Measurements from ENCODE around the gene POLK.
"Not testable (repeated sequence)": the region's sequence is repeated elsewhere in the genome, so short reads cannot be mapped to it uniquely, and the experiment has no call there.

The POLK gene

GRCh38 chr5:75550597-75550996 is 38.9 kb downstream of the POLK start:
- Histone ChIP-seq H3K4me3 (ENCODE audit: low read length) (no peak overlapping the region), H3K27me3 (replicated peaks; ENCODE audit: control insufficient read depth, insufficient read depth, low read length) (no peaks in the 10 kb centered on the region), H3K36me3 (ENCODE audit: control insufficient read depth, insufficient read depth, low read length, severe bottlenecking) (peaks cover 65% of the 10 kb centered on the region), H3K9me3 (ENCODE audit: control insufficient read depth, low read length) (no peaks in the 10 kb centered on the region), H3K9ac (ENCODE audit: low read length) (no peak overlapping the region), H3K4me1 (ENCODE audit: control insufficient read depth, insufficient read depth, low read length) (no peaks in the 10 kb centered on the region)
- DNase-seq (ENCODE audit: low read depth), result no peak

GRCh38 chr5:75551471-75551870 is 39.8 kb downstream of the POLK start:
- H3K4me3 ChIP-seq (ENCODE audit: low read length), result peak overlapping the region; percentile 20
- DNase-seq (ENCODE audit: low read depth), result no peak
- no peaks in the 10 kb centered on the region for H3K9me3 ChIP-seq (ENCODE audit: control insufficient read depth, low read length)
- H3K9ac ChIP-seq (ENCODE audit: low read length), result no peak overlapping the region
- H3K4me1 ChIP-seq (ENCODE audit: control insufficient read depth, insufficient read depth, low read length), result no peaks in the 10 kb centered on the region
- no peaks in the 10 kb centered on the region for H3K27me3 ChIP-seq (replicated peaks; ENCODE audit: control insufficient read depth, insufficient read depth, low read length)
- peaks cover 67% of the 10 kb centered on the region for H3K36me3 ChIP-seq (ENCODE audit: control insufficient read depth, insufficient read depth, low read length, severe bottlenecking)

GRCh38 chr5:75552764-75553163 is 41.1 kb downstream of the POLK start:
- no peak for DNase-seq (ENCODE audit: low read depth)
- Histone ChIP-seq H3K4me3 (ENCODE audit: low read length) (no peak overlapping the region), H3K36me3 (ENCODE audit: control insufficient read depth, insufficient read depth, low read length, severe bottlenecking) (peaks cover 75% of the 10 kb centered on the region), H3K9ac (ENCODE audit: low read length) (no peak overlapping the region), H3K27me3 (replicated peaks; ENCODE audit: control insufficient read depth, insufficient read depth, low read length) (no peaks in the 10 kb centered on the region), H3K4me1 (ENCODE audit: control insufficient read depth, insufficient read depth, low read length) (no peaks in the 10 kb centered on the region), H3K9me3 (ENCODE audit: control insufficient read depth, low read length) (no peaks in the 10 kb centered on the region)

DNA sequence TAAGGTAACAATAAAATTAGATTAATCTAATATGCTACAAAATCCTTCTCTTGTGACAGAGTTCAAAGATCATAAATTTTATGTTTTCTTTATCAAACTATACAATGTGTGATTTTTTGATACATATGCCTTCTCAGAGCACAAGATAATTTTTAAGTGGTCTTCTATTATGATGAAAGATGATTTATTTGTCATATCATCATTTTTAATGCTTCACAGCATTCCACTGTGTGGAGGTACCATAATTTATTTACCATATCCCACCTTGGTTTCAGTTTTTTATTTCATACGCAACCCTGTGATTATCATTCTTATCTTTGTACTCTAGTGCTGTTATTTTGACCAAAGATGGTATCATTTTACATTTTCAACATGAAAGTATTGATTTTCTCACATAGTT is 41.7 kb downstream of the POLK start:
- peaks cover 81% of the 10 kb centered on the region for H3K36me3 ChIP-seq (ENCODE audit: control insufficient read depth, insufficient read depth, low read length, severe bottlenecking)
- no peak overlapping the region for H3K4me3 ChIP-seq (ENCODE audit: low read length)
- H3K4me1 ChIP-seq (ENCODE audit: control insufficient read depth, insufficient read depth, low read length), result peaks cover 2% of the 10 kb centered on the region
- H3K27me3 ChIP-seq (replicated peaks; ENCODE audit: control insufficient read depth, insufficient read depth, low read length), result no peaks in the 10 kb centered on the region
- DNase-seq (ENCODE audit: low read depth), result no peak
- no peaks in the 10 kb centered on the region for H3K9me3 ChIP-seq (ENCODE audit: control insufficient read depth, low read length)
- no peak overlapping the region for H3K9ac ChIP-seq (ENCODE audit: low read length)

DNA sequence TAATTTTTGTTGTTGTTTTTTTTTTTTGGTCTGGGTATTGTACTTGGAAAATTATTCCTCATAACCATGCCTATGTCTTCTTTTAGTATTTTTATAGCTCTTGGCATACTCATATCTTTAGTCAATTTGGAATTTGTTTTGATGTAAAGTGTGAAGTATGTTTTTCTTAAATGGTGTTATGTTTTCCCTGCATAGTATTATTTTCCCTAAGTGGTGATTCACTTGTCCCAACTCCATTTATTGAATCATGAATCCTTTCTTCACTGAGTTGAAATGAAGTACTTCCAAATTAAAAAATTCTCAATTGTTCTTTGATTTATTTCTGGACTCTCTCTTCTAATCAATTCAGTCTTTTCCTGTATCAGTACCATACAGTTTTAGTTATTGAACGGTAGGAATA is 46.5 kb downstream of the POLK start:
- Histone ChIP-seq H3K36me3 (ENCODE audit: control insufficient read depth, insufficient read depth, low read length, severe bottlenecking) (peaks cover 47% of the 10 kb centered on the region), H3K9ac (ENCODE audit: low read length) (no peak overlapping the region), H3K4me3 (ENCODE audit: low read length) (peak overlapping the region; percentile 31), H3K9me3 (ENCODE audit: control insufficient read depth, low read length) (peaks cover 2% of the 10 kb centered on the region), H3K4me1 (ENCODE audit: control insufficient read depth, insufficient read depth, low read length) (peaks cover 12% of the 10 kb centered on the region), H3K27me3 (replicated peaks; ENCODE audit: control insufficient read depth, insufficient read depth, low read length) (no peaks in the 10 kb centered on the region)
- no peak for DNase-seq (ENCODE audit: low read depth)

DNA sequence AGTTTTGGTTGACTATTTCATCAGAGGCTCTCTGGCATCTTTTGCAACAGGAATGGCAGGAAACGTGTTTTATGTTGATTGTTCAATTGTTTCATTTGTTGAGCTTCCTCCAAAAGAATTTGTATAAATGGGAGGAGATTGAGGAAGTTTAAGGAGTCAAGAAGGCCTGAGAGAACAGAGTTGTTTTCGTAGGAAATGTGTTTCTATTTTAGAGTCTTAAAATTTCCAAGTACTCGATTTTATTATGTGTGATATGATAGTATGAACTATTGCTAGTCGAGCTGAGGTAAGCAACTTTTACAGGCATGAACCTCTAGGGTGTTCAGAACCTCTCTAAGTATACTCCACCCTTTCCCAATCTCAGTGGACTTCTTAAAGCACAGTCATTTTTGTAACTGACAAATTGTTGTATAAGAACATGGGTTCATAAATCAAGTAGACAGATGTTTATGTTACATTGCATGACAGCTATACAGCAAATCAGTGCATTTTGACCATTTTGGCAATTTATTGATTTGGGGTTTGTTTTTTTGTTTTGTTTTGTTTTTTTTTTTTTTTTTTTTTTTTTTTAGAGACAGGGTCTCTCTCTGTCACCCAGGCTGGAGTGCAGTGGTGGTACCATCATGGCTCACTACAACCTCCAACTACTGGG is 47.4 kb downstream of the POLK start:
- Histone ChIP-seq H3K27me3 (replicated peaks; ENCODE audit: control insufficient read depth, insufficient read depth, low read length) (no peaks in the 10 kb centered on the region), H3K4me1 (ENCODE audit: control insufficient read depth, insufficient read depth, low read length) (peaks cover 12% of the 10 kb centered on the region), H3K9ac (ENCODE audit: low read length) (peak overlapping the region; percentile 36), H3K36me3 (ENCODE audit: control insufficient read depth, insufficient read depth, low read length, severe bottlenecking) (peaks cover 38% of the 10 kb centered on the region), H3K9me3 (ENCODE audit: control insufficient read depth, low read length) (peaks cover 6% of the 10 kb centered on the region), H3K4me3 (ENCODE audit: low read length) (peak overlapping the region; percentile 31)
- peak; percentile 22 for DNase-seq (ENCODE audit: low read depth)

DNA sequence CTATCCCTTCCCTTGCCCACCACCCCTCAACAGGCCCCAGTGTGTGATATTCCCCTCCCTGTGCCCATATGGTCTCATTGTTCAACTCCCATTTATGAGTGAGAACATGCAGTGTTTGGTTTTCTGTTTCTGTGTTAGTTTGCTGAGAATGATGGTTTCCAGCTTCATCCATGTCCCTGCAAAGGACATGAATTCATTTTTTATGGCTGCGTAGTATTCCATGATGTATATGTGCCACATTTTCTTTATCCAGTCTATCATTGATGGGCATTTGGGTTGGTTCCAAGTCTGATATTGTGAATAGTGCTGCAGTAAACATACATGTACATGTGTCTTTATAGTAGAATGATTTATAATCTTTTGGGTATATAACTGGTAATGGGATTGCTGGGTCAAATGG is 49.0 kb downstream of the POLK start:
- H3K9ac ChIP-seq (ENCODE audit: low read length), result not testable (repeated sequence)

DNA sequence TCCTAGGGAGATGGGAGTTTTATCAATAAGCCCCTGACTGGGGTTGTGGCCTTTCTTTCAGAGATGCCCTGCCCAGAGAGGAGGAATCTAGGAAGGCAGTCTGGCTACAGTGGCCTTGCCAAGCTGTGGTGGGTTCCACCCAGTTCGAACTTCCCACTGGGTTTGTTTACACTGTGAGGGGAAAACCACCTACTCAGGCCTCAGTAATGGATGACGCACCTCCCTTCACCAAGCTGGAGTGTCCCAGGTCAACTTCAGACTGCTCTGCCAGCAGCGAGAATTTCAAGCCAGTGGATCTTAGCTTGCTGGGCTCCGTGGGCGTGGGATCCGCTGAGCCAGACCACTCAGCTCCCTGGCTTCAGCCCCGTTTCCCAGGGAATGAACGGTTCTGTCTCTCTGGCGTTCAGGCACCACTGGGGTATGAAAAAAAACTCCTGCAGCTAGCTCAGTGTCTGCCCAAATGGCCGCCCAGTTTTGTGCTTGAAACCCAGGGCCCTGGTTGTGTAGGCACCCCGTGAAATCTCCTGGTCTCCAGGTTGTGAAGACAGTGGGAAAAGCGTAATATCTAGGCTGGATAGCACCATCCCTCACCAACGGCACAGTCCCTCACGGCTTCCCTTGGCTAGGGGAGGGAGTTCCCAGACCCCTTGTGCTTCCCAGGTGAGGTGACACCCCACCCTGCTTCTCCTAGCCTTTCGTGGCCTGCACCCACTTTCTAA is 54.5 kb downstream of the POLK start:
- not testable (repeated sequence) for H3K27me3 ChIP-seq (replicated peaks; ENCODE audit: control insufficient read depth, insufficient read depth, low read length); H3K9me3 ChIP-seq (ENCODE audit: control insufficient read depth, low read length); H3K9ac ChIP-seq (ENCODE audit: low read length); DNase-seq (ENCODE audit: low read depth)
- Histone ChIP-seq H3K4me1 (ENCODE audit: control insufficient read depth, insufficient read depth, low read length) (peaks cover 24% of the 10 kb centered on the region), H3K36me3 (ENCODE audit: control insufficient read depth, insufficient read depth, low read length, severe bottlenecking) (peaks cover 34% of the 10 kb centered on the region), H3K4me3 (ENCODE audit: low read length) (peak overlapping the region; percentile 67)

More for the DNA sequence above, 49.0 kb downstream of the POLK start:
- not testable (repeated sequence) for DNase-seq (ENCODE audit: low read depth); H3K9me3 ChIP-seq (ENCODE audit: control insufficient read depth, low read length); H3K4me3 ChIP-seq (ENCODE audit: low read length); H3K27me3 ChIP-seq (replicated peaks; ENCODE audit: control insufficient read depth, insufficient read depth, low read length)
- H3K36me3 ChIP-seq (ENCODE audit: control insufficient read depth, insufficient read depth, low read length, severe bottlenecking), result peaks cover 26% of the 10 kb centered on the region
- H3K4me1 ChIP-seq (ENCODE audit: control insufficient read depth, insufficient read depth, low read length), result peaks cover 12% of the 10 kb centered on the region

DNA sequence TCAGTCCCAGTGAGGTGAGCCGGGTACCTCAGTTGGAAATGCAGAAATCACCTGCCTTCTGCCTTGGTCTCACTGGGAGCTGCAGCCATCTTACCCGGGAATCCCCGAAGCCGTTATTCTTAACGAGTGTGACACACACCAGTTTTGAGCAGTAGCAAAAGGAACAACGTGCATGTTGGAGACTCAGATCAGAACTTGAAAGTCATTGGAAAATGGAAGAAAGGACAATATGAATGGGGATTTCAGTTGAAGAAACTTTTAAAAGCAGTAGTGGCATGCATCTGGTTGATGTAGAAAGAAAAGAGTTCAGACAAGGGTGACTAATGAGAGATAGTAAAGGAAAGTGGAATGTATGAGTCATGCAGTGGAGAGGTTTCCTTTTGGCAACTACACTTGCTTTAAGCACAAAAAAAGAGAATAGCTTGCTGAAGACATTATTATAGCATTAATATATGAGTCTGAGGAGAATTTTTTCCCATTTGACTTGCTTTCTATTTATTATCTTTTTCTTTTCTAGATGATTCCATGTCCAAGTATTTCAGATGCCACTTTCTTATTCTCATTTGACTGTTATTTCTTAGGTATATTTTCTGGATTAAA is 55.1 kb downstream of the POLK start:
- peaks cover 6% of the 10 kb centered on the region for H3K9me3 ChIP-seq (ENCODE audit: control insufficient read depth, low read length)
- peaks cover 41% of the 10 kb centered on the region for H3K36me3 ChIP-seq (ENCODE audit: control insufficient read depth, insufficient read depth, low read length, severe bottlenecking)
- H3K4me3 ChIP-seq (ENCODE audit: low read length), result peak overlapping the region; percentile 67
- H3K27me3 ChIP-seq (replicated peaks; ENCODE audit: control insufficient read depth, insufficient read depth, low read length), result no peaks in the 10 kb centered on the region
- peak overlapping the region; percentile 41 for H3K9ac ChIP-seq (ENCODE audit: low read length)
- H3K4me1 ChIP-seq (ENCODE audit: control insufficient read depth, insufficient read depth, low read length), result peaks cover 24% of the 10 kb centered on the region
- peak; percentile 95 for DNase-seq (ENCODE audit: low read depth)

GRCh38 chr5:75567710-75568109 is 56.0 kb downstream of the POLK start:
- peaks cover 24% of the 10 kb centered on the region for H3K4me1 ChIP-seq (ENCODE audit: control insufficient read depth, insufficient read depth, low read length)
- H3K27me3 ChIP-seq (replicated peaks; ENCODE audit: control insufficient read depth, insufficient read depth, low read length), result no peaks in the 10 kb centered on the region
- peaks cover 6% of the 10 kb centered on the region for H3K9me3 ChIP-seq (ENCODE audit: control insufficient read depth, low read length)
- H3K9ac ChIP-seq (ENCODE audit: low read length), result peak overlapping the region; percentile 41
- H3K36me3 ChIP-seq (ENCODE audit: control insufficient read depth, insufficient read depth, low read length, severe bottlenecking), result peaks cover 41% of the 10 kb centered on the region
- peak overlapping the region; percentile 14 for H3K4me3 ChIP-seq (ENCODE audit: low read length)
- DNase-seq (ENCODE audit: low read depth), result peak; percentile 39

- Histone ChIP-seq H3K9me3 (ENCODE audit: control insufficient read depth, low read length) (peaks cover 4% of the 10 kb centered on the region), H3K36me3 (ENCODE audit: control insufficient read depth, insufficient read depth, low read length, severe bottlenecking) (peaks cover 41% of the 10 kb centered on the region), H3K4me3 (ENCODE audit: low read length) (no peak overlapping the region), H3K4me1 (ENCODE audit: control insufficient read depth, insufficient read depth, low read length) (peaks cover 24% of the 10 kb centered on the region), H3K9ac (ENCODE audit: low read length) (no peak overlapping the region), H3K27me3 (replicated peaks; ENCODE audit: control insufficient read depth, insufficient read depth, low read length) (no peaks in the 10 kb centered on the region)
- DNase-seq (ENCODE audit: low read depth), result no peak
Observed at GRCh38 chr5:75568202-75568601, 56.5 kb downstream of the POLK start.

Data from adipocyte (in vitro differentiated cells).